SK-N-SH treated with all-trans-retinoic acid at 6 μM for 48 hours (cell line): ENCODE data around the gene GPRC5A.

Experiments used
- ATAC-seq: fragments of 200-7000 bp; cut with Tn5 transposase; 3 replicates; pipeline ENCODE4 v1.9.1; 2020; ENCODE audit warnings: mild to moderate bottlenecking, moderate library complexity
- ARNTL ChIP-seq: fragments of 450-650 bp; formaldehyde crosslinking; IDR thresholded peaks from 2 replicates; pipeline ENCODE4 v1.5.0; 2020; ENCODE audit warnings: low read depth, mild to moderate bottlenecking, moderate library complexity, borderline replicate concordance
- BACH2 ChIP-seq: fragments of 250-450 bp; sonication (Bioruptor Pico); IDR thresholded peaks from 2 replicates; pipeline ENCODE4 v1.9.0; 2021; ENCODE audit warnings: mild to moderate bottlenecking, borderline replicate concordance
- CSDC2 ChIP-seq: fragments of 250-450 bp; sonication (Bioruptor Pico); IDR thresholded peaks from 2 replicates; pipeline ENCODE4 v1.5.0; 2020; ENCODE audit warnings: mild to moderate bottlenecking, moderate library complexity
- CSRNP3 ChIP-seq: fragments of 250-450 bp; sonication (Bioruptor Pico); IDR thresholded peaks from 2 replicates; pipeline ENCODE4 v1.5.1; 2021; ENCODE audit warnings: mild to moderate bottlenecking, moderate library complexity
- ESRRG ChIP-seq: fragments of 250-450 bp; sonication (Bioruptor Pico); IDR thresholded peaks from 2 replicates; pipeline ENCODE4 v1.6.1; 2021; ENCODE audit warnings: mild to moderate bottlenecking
- GLIS3 ChIP-seq: fragments of 250-450 bp; sonication (Bioruptor Pico); IDR thresholded peaks from 2 replicates; pipeline ENCODE4 v1.5.0; 2020; ENCODE audit warnings: mild to moderate bottlenecking, moderate library complexity
- ISL1 ChIP-seq: fragments of 250-450 bp; sonication (Bioruptor Pico); IDR thresholded peaks from 2 replicates; pipeline ENCODE4 v2.1.2; 2022; ENCODE audit warnings: mild to moderate bottlenecking, moderate library complexity
- OSR1 ChIP-seq: fragments of 250-450 bp; sonication (Bioruptor Pico); IDR thresholded peaks from 2 replicates; pipeline ENCODE4 v1.8.0; 2022; ENCODE audit warnings: moderate library complexity, mild to moderate bottlenecking, inconsistent platforms
- PATZ1 ChIP-seq: fragments of 250-450 bp; sonication (Bioruptor Pico); IDR thresholded peaks from 2 replicates; pipeline ENCODE4 v1.8.0; 2020; ENCODE audit warnings: mild to moderate bottlenecking, moderate library complexity, borderline replicate concordance
- POU6F1 ChIP-seq: fragments of 250-450 bp; sonication (Bioruptor Pico); IDR thresholded peaks from 2 replicates; pipeline ENCODE4 v1.8.0; 2021; ENCODE audit warnings: low read depth, mild to moderate bottlenecking, moderate library complexity, borderline replicate concordance
- PPARA ChIP-seq: fragments of 250-450 bp; sonication (Bioruptor Pico); IDR thresholded peaks from 2 replicates; pipeline ENCODE4 v1.5.0; 2020; ENCODE audit warnings: mild to moderate bottlenecking, borderline replicate concordance
- RARB ChIP-seq: fragments of 250-450 bp; sonication (Bioruptor Pico); IDR thresholded peaks from 2 replicates; pipeline ENCODE4 v1.8.0; 2021; ENCODE audit warnings: mild to moderate bottlenecking, moderate library complexity
- SNAI2 ChIP-seq: fragments of 250-450 bp; sonication (Bioruptor Pico); IDR thresholded peaks from 2 replicates; pipeline ENCODE4 v1.5.0; 2020; ENCODE audit warnings: mild to moderate bottlenecking, moderate library complexity
- TCF4 ChIP-seq: fragments of 250-450 bp; sonication (Bioruptor Pico); IDR thresholded peaks from 2 replicates; pipeline ENCODE4 v1.8.0; 2021; ENCODE audit warnings: mild to moderate bottlenecking, moderate library complexity, borderline replicate concordance
- TSHZ2 ChIP-seq: fragments of 250-450 bp; sonication (Bioruptor Pico); IDR thresholded peaks from 2 replicates; pipeline ENCODE4 v1.5.0; 2020; ENCODE audit warnings: mild to moderate bottlenecking, moderate library complexity
- ZC3H10 ChIP-seq: fragments of 250-450 bp; sonication (Bioruptor Pico); IDR thresholded peaks from 2 replicates; pipeline ENCODE4 v1.5.1; 2021; ENCODE audit warnings: mild to moderate bottlenecking, moderate library complexity
- ZFP3 ChIP-seq: fragments of 250-450 bp; sonication (Bioruptor Pico); IDR thresholded peaks from 2 replicates; pipeline ENCODE4 v1.5.0; 2020; ENCODE audit warnings: mild to moderate bottlenecking, moderate library complexity
- ZFP30 ChIP-seq: fragments of 450-650 bp; formaldehyde crosslinking; IDR thresholded peaks from 2 replicates; pipeline ENCODE4 v1.5.0; 2022; ENCODE audit warnings: mild to moderate bottlenecking, moderate library complexity
- ZNF565 ChIP-seq: fragments of 450-650 bp; formaldehyde crosslinking; conservative IDR thresholded peaks from 2 replicates; pipeline ENCODE4 v1.5.0; 2020; ENCODE audit warnings: low read depth, mild to moderate bottlenecking, moderate library complexity
- ZNF70 ChIP-seq: fragments of 450-650 bp; formaldehyde crosslinking; IDR thresholded peaks from 2 replicates; pipeline ENCODE4 v1.5.0; 2020; ENCODE audit warnings: mild to moderate bottlenecking, moderate library complexity
- ZNF8 ChIP-seq: fragments of 450-650 bp; formaldehyde crosslinking; IDR thresholded peaks from 2 replicates; pipeline ENCODE4 v1.5.0; 2020; ENCODE audit warnings: mild to moderate bottlenecking, moderate library complexity

The GPRC5A gene

GRCh38 chr12:12951504-12951903, 60.1 kb downstream of the GPRC5A start:
- ATAC-seq, result no peak
- TF ChIP-seq TCF4 (CRISPR knock-in tag), result no peak
- TF ChIP-seq SNAI2 (CRISPR knock-in tag), result no peak
- no peak for TF ChIP-seq ARNTL (CRISPR knock-in tag)
- TF ChIP-seq ZFP3 (CRISPR knock-in tag), result no peak
- no peak for TF ChIP-seq ZNF70
- TF ChIP-seq CSDC2, result no peak
- no peak for TF ChIP-seq ZC3H10 (CRISPR knock-in tag)
- no peak for TF ChIP-seq ZNF8 (CRISPR knock-in tag)
- TF ChIP-seq OSR1 (CRISPR knock-in tag), result no peak
- no peak for TF ChIP-seq ESRRG (CRISPR knock-in tag)
- TF ChIP-seq BACH2 (CRISPR knock-in tag), result no peak
- TF ChIP-seq PPARA (CRISPR knock-in tag), result no peak
- no peak for TF ChIP-seq CSRNP3 (CRISPR knock-in tag)
- no peak for TF ChIP-seq ZNF565 (CRISPR knock-in tag)
- TF ChIP-seq TSHZ2 (CRISPR knock-in tag), result no peak
- no peak for TF ChIP-seq GLIS3 (CRISPR knock-in tag)
- TF ChIP-seq ZFP30, result no peak
- no peak for TF ChIP-seq ISL1
- no peak for TF ChIP-seq POU6F1 (CRISPR knock-in tag)

- TF ChIP-seq ZC3H10 (CRISPR knock-in tag) (no peak), ZNF8 (CRISPR knock-in tag) (no peak), TSHZ2 (CRISPR knock-in tag) (no peak), POU6F1 (CRISPR knock-in tag) (no peak), RARB (CRISPR knock-in tag) (no peak), TCF4 (CRISPR knock-in tag) (no peak), CSDC2 (no peak), BACH2 (CRISPR knock-in tag) (no peak), ZNF70 (no peak)
Measured at GRCh38 chr12:12952036-12952435, 60.7 kb downstream of the GPRC5A start, which contains the start of gene GPRC5D. TSS of gene GPRC5D (minus strand) at chr12:12952170. CDS start at chr12:12950384, 1,786 bp downstream.

GRCh38 chr12:12954356-12954755, 63.0 kb downstream of the GPRC5A start:
- no peak for ATAC-seq
- TF ChIP-seq SNAI2 (CRISPR knock-in tag) (no peak), BACH2 (CRISPR knock-in tag) (no peak), ARNTL (CRISPR knock-in tag) (no peak), CSRNP3 (CRISPR knock-in tag) (no peak), TCF4 (CRISPR knock-in tag) (no peak), PATZ1 (CRISPR knock-in tag) (no peak), RARB (CRISPR knock-in tag) (no peak)

More at GRCh38 chr12:12952036-12952435, 60.7 kb downstream of the GPRC5A start, which contains the start of gene GPRC5D:
- no peak for ATAC-seq
